ENCODE results near the gene TTN. TPM values are rescaled to one million over a fixed set of nuclear protein-coding genes. Genes with fewer than 3 reads are reported as not detected.

Gene TTN
- total RNA-seq, 1 experiment from 2014 or later, result 0.05 TPM

GRCh38 chr2:178542569-178542968 is 264.7 kb downstream of the TTN start:
- no peak for TF ChIP-seq ELF1 (IDR thresholded peaks at IDR 0.05; ENCODE audit: borderline replicate concordance, low read depth)
- ATAC-seq (no peak), DNase-seq (ENCODE audit: low read depth, low spot score) (no peak)
- Histone ChIP-seq H2AFZ (ENCODE audit: low read depth, low read length, poor library complexity, severe bottlenecking) (no peak overlapping the region), H4K20me1 (ENCODE audit: insufficient read depth) (no peaks in the 10 kb centered on the region), H3K4me1 (ENCODE audit: control insufficient read depth in 1 of 2, insufficient read depth in 2 of 2, low read length in 2 of 2) (no peaks in the 10 kb centered on the region), H3K9me2 (ENCODE audit: insufficient read depth) (no peaks in the 10 kb centered on the region), H3K36me3 (ENCODE audit: control insufficient read depth in 1 of 2, insufficient read depth in 2 of 2, low read length in 2 of 2) (no peaks in the 10 kb centered on the region; a peak in 1 of 4 replicates), H3K27me3 (ENCODE audit: insufficient read depth, low read length) (no peaks in the 10 kb centered on the region), H3K4me2 (ENCODE audit: low read length) (no peak overlapping the region), H3K4me3 (replicated peaks in 1 of 2; ENCODE audit: low read depth in 1 of 2, low read length in 2 of 2) (no peak overlapping the region), H3K9ac (ENCODE audit: low read length) (no peak overlapping the region), H3K9me3 (ENCODE audit: control insufficient read depth in 1 of 2, insufficient read depth in 1 of 2, low read depth in 1 of 2, low read length in 2 of 2) (no peaks in the 10 kb centered on the region), H3K27ac (ENCODE audit: low read depth, low read length) (no peak overlapping the region), H3K79me2 (ENCODE audit: insufficient read depth, low read length) (no peaks in the 10 kb centered on the region)
- ChIA-PET RAD21 (ENCODE audit: low non-redundant PET in 1 of 2, low total read pairs in 2 of 2, uncharacterized antibody in 2 of 2, unreplicated experiment in 2 of 2) (no interaction called here), POLR2A (no interaction called here), CTCF (no interaction called here)
- BruUV-seq (replicated peaks), result no TSS peak
- intact Hi-C loops (cut with micrococcal nuclease), result no loop called here

GRCh38 chr2:178542161-178542560 is 265.1 kb downstream of the TTN start:
- BruUV-seq (replicated peaks), result no TSS peak
- no peak for ATAC-seq
- CTCF ChIA-PET, result no interaction called here

GRCh38 chr2:178536037-178536436 is 271.2 kb downstream of the TTN start:
- POLR2A ChIA-PET, result no interaction called here
- no peaks in the 10 kb centered on the region; a peak in 1 of 4 replicates for H3K36me3 ChIP-seq (ENCODE audit: control insufficient read depth in 1 of 2, insufficient read depth in 2 of 2, low read length in 2 of 2)
- H3K79me2 ChIP-seq (ENCODE audit: insufficient read depth, low read length), result no peaks in the 10 kb centered on the region
- CTCF ChIA-PET, result no interaction called here
- no peaks in the 10 kb centered on the region for H3K27me3 ChIP-seq (ENCODE audit: insufficient read depth, low read length)
- no peak overlapping the region for H2AFZ ChIP-seq (ENCODE audit: low read depth, low read length, poor library complexity, severe bottlenecking)
- H3K9me3 ChIP-seq (ENCODE audit: control insufficient read depth in 1 of 2, insufficient read depth in 1 of 2, low read depth in 1 of 2, low read length in 2 of 2), result no peaks in the 10 kb centered on the region
- no peak overlapping the region for H3K4me2 ChIP-seq (ENCODE audit: low read length)
- DNase-seq (ENCODE audit: low read depth, low spot score) (no peak), ATAC-seq (no peak)
- BruUV-seq (replicated peaks), result no TSS peak
- H3K27ac ChIP-seq (ENCODE audit: low read depth, low read length), result no peak overlapping the region
- no peaks in the 10 kb centered on the region for H3K4me1 ChIP-seq (ENCODE audit: control insufficient read depth in 1 of 2, insufficient read depth in 2 of 2, low read length in 2 of 2)
- H3K4me3 ChIP-seq (replicated peaks in 1 of 2; ENCODE audit: low read depth in 1 of 2, low read length in 2 of 2), result no peak overlapping the region
- intact Hi-C loops (cut with micrococcal nuclease), result no loop called here
- H3K9me2 ChIP-seq (ENCODE audit: insufficient read depth), result no peaks in the 10 kb centered on the region
- RAD21 ChIA-PET (ENCODE audit: low non-redundant PET in 1 of 2, low total read pairs in 2 of 2, uncharacterized antibody in 2 of 2, unreplicated experiment in 2 of 2), result no interaction called here
- H4K20me1 ChIP-seq (ENCODE audit: insufficient read depth), result no peaks in the 10 kb centered on the region
- H3K9ac ChIP-seq (ENCODE audit: low read length), result no peak overlapping the region
- TF ChIP-seq EZH2 (IDR thresholded peaks at IDR 0.05) (no peak), CEBPB (IDR thresholded peaks at IDR 0.05; ENCODE audit: low read depth) (no peak), FOSL1 (IDR thresholded peaks at IDR 0.05; ENCODE audit: low read depth) (no peak), EGR1 (IDR thresholded peaks at IDR 0.05; ENCODE audit: low read depth) (no peak), JUND (IDR thresholded peaks at IDR 0.05) (no peak), REST (IDR thresholded peaks at IDR 0.05; ENCODE audit: low read depth) (no peak), CTCF (IDR thresholded peaks at IDR 0.05 in 2 of 3, conservative IDR thresholded peaks at IDR 0.05 in 1 of 3; ENCODE audit: borderline replicate concordance in 1 of 3, insufficient read depth in 1 of 3, low read depth in 2 of 3, low read length in 2 of 3) (no peak), CBX3 (IDR thresholded peaks at IDR 0.05; ENCODE audit: low read depth) (no peak)

More at GRCh38 chr2:178542161-178542560, 265.1 kb downstream of the TTN start:
- no peaks in the 10 kb centered on the region for H3K9me2 ChIP-seq (ENCODE audit: insufficient read depth)
- no peaks in the 10 kb centered on the region for H3K27me3 ChIP-seq (ENCODE audit: insufficient read depth, low read length)
- RAD21 ChIA-PET (ENCODE audit: low non-redundant PET in 1 of 2, low total read pairs in 2 of 2, uncharacterized antibody in 2 of 2, unreplicated experiment in 2 of 2), result no interaction called here
- TF ChIP-seq EGR1 (IDR thresholded peaks at IDR 0.05; ENCODE audit: low read depth) (no peak), SP1 (IDR thresholded peaks at IDR 0.05; ENCODE audit: low read depth) (no peak), EZH2phosphoT487 (IDR thresholded peaks at IDR 0.05; ENCODE audit: borderline replicate concordance) (no peak)
- no peak for DNase-seq (ENCODE audit: low read depth, low spot score)
- H3K9me3 ChIP-seq (ENCODE audit: control insufficient read depth in 1 of 2, insufficient read depth in 1 of 2, low read depth in 1 of 2, low read length in 2 of 2), result no peaks in the 10 kb centered on the region
- POLR2A ChIA-PET, result no interaction called here
- no peaks in the 10 kb centered on the region for H3K4me1 ChIP-seq (ENCODE audit: control insufficient read depth in 1 of 2, insufficient read depth in 2 of 2, low read length in 2 of 2)
- no peaks in the 10 kb centered on the region; a peak in 1 of 4 replicates for H3K36me3 ChIP-seq (ENCODE audit: control insufficient read depth in 1 of 2, insufficient read depth in 2 of 2, low read length in 2 of 2)
- H3K9ac ChIP-seq (ENCODE audit: low read length), result no peak overlapping the region
- H2AFZ ChIP-seq (ENCODE audit: low read depth, low read length, poor library complexity, severe bottlenecking), result no peak overlapping the region
- H3K79me2 ChIP-seq (ENCODE audit: insufficient read depth, low read length), result no peaks in the 10 kb centered on the region
- no peak overlapping the region for H3K27ac ChIP-seq (ENCODE audit: low read depth, low read length)
- no peak overlapping the region for H3K4me2 ChIP-seq (ENCODE audit: low read length)
- no peak overlapping the region for H3K4me3 ChIP-seq (replicated peaks in 1 of 2; ENCODE audit: low read depth in 1 of 2, low read length in 2 of 2)
- H4K20me1 ChIP-seq (ENCODE audit: insufficient read depth), result no peaks in the 10 kb centered on the region
- intact Hi-C loops (cut with micrococcal nuclease), result no loop called here

Measured in HCT116 (cell line).